PFSK-1 (cell line): ENCODE data around the gene PKD1L1.

Experiments
- FOXP2 ChIP-seq: optimal IDR thresholded peaks from 2 replicates; pipeline ENCODE3; 2011; ENCODE audit warnings: borderline replicate concordance, control low read depth, inconsistent platforms; ENCODE audit not compliant: insufficient read depth; ENCODE audit errors: extremely low read length, extremely low read depth
- POLR2AphosphoS5 ChIP-seq: IDR thresholded peaks from 2 replicates; pipeline ENCODE4 v1.6.1; 2012; ENCODE audit warnings: low read depth, mild to moderate bottlenecking, control low read depth, low read length, moderate library complexity
- REST ChIP-seq, 2 experiments: IDR thresholded peaks; 2 replicates each; pipeline versions ENCODE4 v1.6.1 to v1.8.0; 2011 to 2012; ENCODE audit warnings: low read depth in 2 of 2, low read length in 2 of 2, control low read depth in 1 of 2, inconsistent platforms in 1 of 2, mild to moderate bottlenecking in 1 of 2, moderate library complexity in 1 of 2; ENCODE audit not compliant: insufficient read depth in 1 of 2
- SIN3A ChIP-seq: IDR thresholded peaks from 2 replicates; pipeline ENCODE4 v1.6.1; 2012; ENCODE audit warnings: mild to moderate bottlenecking, low read length, moderate library complexity, borderline replicate concordance; ENCODE audit not compliant: insufficient read depth
- TAF1 ChIP-seq: IDR thresholded peaks from 2 replicates; pipeline ENCODE4 v1.6.1; 2012; ENCODE audit warnings: low read length, control low read depth, borderline replicate concordance; ENCODE audit not compliant: insufficient read depth

PKD1L1 gene

GRCh38 chr7:47940088-47941013 is 7.9 kb downstream of the PKD1L1 start:
- TF ChIP-seq TAF1: no peak
- TF ChIP-seq FOXP2: peak; percentile 42
- TF ChIP-seq REST (IDR thresholded peaks at IDR 0.05; ENCODE audit: insufficient read depth in 1 of 2, low read depth in 2 of 2, low read length in 2 of 2): no peak
- no peak for TF ChIP-seq SIN3A

- no peak for TF ChIP-seq POLR2AphosphoS5
These were observed 8.7 kb downstream of the PKD1L1 start for GRCh38 chr7:47939425-47940036.

- no peak for TF ChIP-seq POLR2AphosphoS5
- TF ChIP-seq SIN3A: no peak
- TF ChIP-seq TAF1: no peak
- no peak for TF ChIP-seq REST (IDR thresholded peaks at IDR 0.05; ENCODE audit: insufficient read depth in 1 of 2, low read depth in 2 of 2, low read length in 2 of 2)
- no peak for TF ChIP-seq FOXP2
These were observed 9.6 kb downstream of the PKD1L1 start for GRCh38 chr7:47938574-47939165.

- TF ChIP-seq SIN3A (no peak), POLR2AphosphoS5 (no peak), FOXP2 (no peak), REST (IDR thresholded peaks at IDR 0.05; ENCODE audit: insufficient read depth in 1 of 2, low read depth in 2 of 2, low read length in 2 of 2) (no peak), TAF1 (no peak)
These were observed 10.3 kb downstream of the PKD1L1 start for GRCh38 chr7:47937711-47938573.

- TF ChIP-seq REST (IDR thresholded peaks at IDR 0.05; ENCODE audit: insufficient read depth in 1 of 2, low read depth in 2 of 2, low read length in 2 of 2) (no peak), TAF1 (no peak), SIN3A (no peak), FOXP2 (no peak)
These were observed 11.1 kb downstream of the PKD1L1 start for GRCh38 chr7:47937065-47937687.
